ENCODE data around the gene KRT73. TPM values are rescaled to one million over a fixed set of nuclear protein-coding genes. Genes with fewer than 3 reads are reported as not detected.

Gene KRT73
- total and polyA plus RNA-seq, 5 experiments from 2014 or later = 0.72 to 10.0 (median 8.5) TPM

DNA sequence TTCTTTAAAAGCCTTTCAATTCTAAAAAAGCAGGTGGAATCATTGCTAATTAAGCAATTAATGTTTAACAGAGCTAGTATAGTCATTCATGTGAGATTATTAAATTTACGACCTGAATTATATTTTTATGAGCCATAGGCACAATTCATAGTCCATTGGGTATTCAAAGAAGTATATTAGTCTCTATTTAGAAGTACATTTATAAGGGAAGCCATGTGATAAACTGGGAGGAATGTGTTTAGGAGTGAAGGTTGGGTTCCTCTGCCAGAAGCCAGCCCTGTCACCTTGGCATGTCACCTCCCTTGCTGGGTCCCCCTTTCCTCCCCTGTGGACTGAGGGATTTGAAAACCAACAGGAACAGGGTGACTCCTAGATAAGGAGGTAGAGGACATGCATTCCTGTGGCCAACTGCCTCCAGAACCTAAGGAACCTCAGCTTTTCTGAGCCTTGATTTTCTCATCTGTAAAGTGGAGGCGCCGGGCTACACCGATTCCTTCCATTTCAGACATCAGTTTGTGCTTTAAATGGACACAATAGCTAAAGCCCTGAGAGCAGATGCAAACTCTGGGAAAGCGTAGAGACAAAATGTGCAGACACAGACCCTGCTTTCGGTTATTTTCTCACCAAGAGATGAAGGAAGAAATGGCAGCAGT is 39.0 kb upstream of the KRT73 start:
- no peaks in the 10 kb centered on the region for H3K36me3 Mint-ChIP-seq
- no peaks in the 10 kb centered on the region for H3K9me3 Mint-ChIP-seq
- no peaks in the 10 kb centered on the region for H3K27me3 Mint-ChIP-seq
- H3K27ac Mint-ChIP-seq = peak overlapping the region in 5 of 10 donors; percentile 36 to 76 (median 50)
- no peak overlapping the region for H3K4me3 Mint-ChIP-seq
- ATAC-seq = no peak
- DNase-seq = no peak
- POLR2A ChIA-PET = interaction anchor here (1.1 to 2.2 kb wide), 2 partner anchors 10 to 24 kb away, joined by 3 to 7 read pairs; no protein-coding TSS in a partner anchor
- H3K4me1 Mint-ChIP-seq = peaks cover 13 to 25% (median 24%) of the 10 kb centered on the region in 4 donors

DNA sequence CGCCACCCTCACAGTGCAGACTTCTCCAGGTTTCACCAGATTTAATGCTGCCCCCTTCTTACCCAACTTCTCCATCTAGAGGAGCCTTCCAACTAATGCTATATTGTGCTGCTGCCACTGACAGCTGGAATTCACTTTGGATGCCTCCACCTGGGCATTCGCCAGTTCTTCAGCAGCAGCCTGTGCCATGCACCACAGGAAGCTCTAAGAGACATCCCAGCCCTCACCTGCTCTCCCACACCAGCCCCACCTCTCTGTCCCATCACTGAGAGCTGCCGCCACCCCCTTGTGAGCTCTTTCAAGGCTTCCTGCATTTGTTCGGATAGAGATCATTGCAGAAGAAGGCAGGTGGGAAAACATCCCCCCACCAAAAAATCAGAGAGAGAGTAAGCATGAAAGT is 38.3 kb upstream of the KRT73 start:
- H3K4me3 Mint-ChIP-seq = no peak overlapping the region
- no peak for ATAC-seq
- POLR2A ChIA-PET = interaction anchor here (1.1 to 2.2 kb wide), 3 partner anchors 9 to 43 kb away, joined by 3 to 7 read pairs (median 3); no protein-coding TSS in a partner anchor
- H3K4me1 Mint-ChIP-seq = peaks cover 6 to 24% (median 20%) of the 10 kb centered on the region in 4 donors
- no peaks in the 10 kb centered on the region for H3K27me3 Mint-ChIP-seq
- DNase-seq = no peak
- no peaks in the 10 kb centered on the region for H3K9me3 Mint-ChIP-seq
- peak overlapping the region in 7 of 10 donors; percentile 3 to 95 (median 76) for H3K27ac Mint-ChIP-seq
- peaks cover 0 to 3% (median 0%) of the 10 kb centered on the region in 3 donors for H3K36me3 Mint-ChIP-seq

DNA sequence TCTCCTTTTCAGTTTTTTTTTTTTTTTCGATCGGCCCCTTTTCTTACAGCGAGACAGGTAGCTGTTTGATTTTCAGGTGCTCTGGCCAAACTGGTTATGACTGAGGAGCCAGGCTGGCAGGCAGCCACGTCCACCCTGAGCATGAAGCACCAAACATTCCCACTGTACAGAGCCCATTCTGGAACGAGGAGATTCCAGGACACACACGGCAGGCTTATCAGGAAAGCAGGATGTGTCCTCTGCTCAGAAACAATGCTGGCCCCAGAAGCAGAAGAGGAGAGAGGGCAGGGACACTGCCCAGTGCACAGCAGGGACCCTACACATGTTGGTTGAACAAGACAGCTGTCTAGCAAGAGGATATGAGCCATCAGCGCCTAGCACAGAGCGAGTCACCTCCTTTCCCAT is 37.4 kb upstream of the KRT73 start:
- Mint-ChIP-seq H3K4me3 (no peak overlapping the region), H3K36me3 (peaks cover 0 to 3% (median 0%) of the 10 kb centered on the region in 3 donors), H3K27ac (peak overlapping the region in 3 of 10 donors; percentile 41 to 75 (median 57)), H3K9me3 (no peaks in the 10 kb centered on the region), H3K4me1 (peaks cover 6 to 25% (median 20%) of the 10 kb centered on the region in 4 donors), H3K27me3 (no peaks in the 10 kb centered on the region)
- POLR2A ChIA-PET = interaction anchor here (1.3 to 2.2 kb wide), 2 partner anchors 8 to 42 kb away, joined by 3 to 7 read pairs; no protein-coding TSS in a partner anchor
- DNase-seq = no peak
- ATAC-seq = no peak

DNA sequence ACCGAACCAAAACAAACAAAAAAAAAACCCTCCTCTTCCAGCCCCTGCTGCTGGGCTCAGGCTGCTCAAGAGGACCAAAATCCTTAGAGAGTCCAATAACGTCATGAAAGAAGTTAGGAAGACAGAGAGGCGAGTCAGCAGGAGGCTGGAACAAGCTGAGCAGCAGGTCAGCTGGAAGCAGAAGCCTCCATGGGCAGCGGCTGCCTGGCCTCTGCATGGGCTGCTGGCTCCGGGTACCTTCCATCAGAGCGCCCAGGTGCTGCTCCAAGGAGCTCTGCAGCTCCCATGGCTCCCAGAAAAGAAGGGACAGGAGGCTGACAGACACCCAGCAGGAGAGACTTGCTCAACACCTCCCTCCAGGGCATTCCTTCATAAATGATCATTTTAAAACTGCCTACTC is 36.9 kb upstream of the KRT73 start:
- peaks cover 7 to 28% (median 22%) of the 10 kb centered on the region in 4 donors for H3K4me1 Mint-ChIP-seq
- peak overlapping the region in 3 of 10 donors; percentile 41 to 57 (median 46) for H3K27ac Mint-ChIP-seq

DNA sequence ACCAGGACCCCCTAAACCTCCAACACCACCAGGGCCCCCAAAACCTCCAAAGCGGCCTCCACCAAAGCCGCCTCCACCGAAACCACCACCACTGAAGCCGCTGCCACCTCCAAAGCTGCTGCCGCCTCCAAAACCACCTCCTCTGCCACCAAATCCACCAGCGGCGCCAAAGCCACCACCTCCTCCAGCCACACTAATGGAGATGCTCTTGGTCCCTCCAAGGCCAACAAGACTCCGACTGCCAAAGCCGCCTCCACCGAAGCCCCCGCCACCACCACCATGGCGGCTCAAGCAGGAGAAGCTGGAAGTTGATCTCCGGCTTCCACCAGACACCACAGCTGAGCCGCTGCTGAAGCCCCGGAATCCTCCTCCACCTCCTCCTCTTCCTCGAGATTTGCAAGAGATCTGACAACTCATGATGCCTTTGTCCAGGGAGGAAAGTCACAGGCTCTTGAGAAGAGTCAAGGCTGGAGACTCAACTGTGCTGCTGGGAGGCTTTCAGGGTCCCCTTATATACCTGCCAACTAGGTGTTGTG is 33.4 kb upstream of the KRT73 start, which contains the start of gene KRT2:
KRT2 (minus strand) TSS at position 486 of the 536 bp plus-strand sequence; CDS start at position 417, 69 bp downstream.
- DNase-seq = no peak
- ATAC-seq = no peak
- no peak within 1 kb of the TSS for H3K4me3 Mint-ChIP-seq
- H3K36me3 Mint-ChIP-seq = peaks cover 0 to 7% (median 0%) of the 10 kb centered on the region in 3 donors
- H3K27ac Mint-ChIP-seq = peak within 1 kb of the TSS in 4 of 10 donors; percentile 12 to 77 (median 36)
- POLR2A ChIA-PET = no interaction called here
- H3K27me3 Mint-ChIP-seq = no peaks in the 10 kb centered on the region
- no peaks in the 10 kb centered on the region for H3K9me3 Mint-ChIP-seq
- H3K4me1 Mint-ChIP-seq = peaks cover 37 to 60% (median 48%) of the 10 kb centered on the region in 4 donors

More for the DNA sequence above, 36.9 kb upstream of the KRT73 start:
- ATAC-seq = no peak
- Mint-ChIP-seq H3K4me3 (no peak overlapping the region), H3K36me3 (peaks cover 0 to 3% (median 0%) of the 10 kb centered on the region in 3 donors), H3K27me3 (no peaks in the 10 kb centered on the region), H3K9me3 (no peaks in the 10 kb centered on the region)
- no peak for DNase-seq
- POLR2A ChIA-PET = interaction anchor here (0.8 kb wide), 1 partner anchor 22 kb away, joined by 3 read pairs; no protein-coding TSS in a partner anchor

DNA sequence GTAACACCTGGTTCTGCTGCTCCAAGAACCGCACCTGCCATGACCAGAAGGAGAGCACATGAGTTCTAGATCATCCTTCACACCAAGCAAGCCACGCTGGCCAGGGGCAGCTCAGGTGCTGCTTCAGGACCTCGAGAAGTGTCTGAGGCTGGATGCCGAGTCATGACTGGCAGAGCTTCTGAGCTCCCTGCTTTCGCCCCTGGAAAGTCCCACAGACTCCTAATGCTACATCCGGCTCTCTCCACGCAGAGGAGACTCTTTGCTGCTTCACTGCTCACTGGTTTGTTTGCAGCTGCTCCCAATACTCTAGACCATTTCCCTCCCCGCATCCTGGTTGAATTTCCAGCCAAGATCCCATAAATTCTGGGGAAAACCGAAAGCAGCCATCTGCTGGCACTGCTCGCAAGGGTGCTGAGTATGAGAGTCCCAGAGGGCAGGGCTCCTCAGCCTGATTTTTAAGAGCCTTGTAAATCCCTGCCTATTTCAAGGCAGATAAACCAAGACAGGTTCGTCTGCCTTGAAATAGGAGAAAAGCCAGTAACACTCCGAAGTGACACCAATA is 32.2 kb upstream of the KRT73 start:
- POLR2A ChIA-PET = interaction anchor here (1.0 kb wide), 1 partner anchor 30 kb away, joined by 3 read pairs; no protein-coding TSS in a partner anchor
- no peak for ATAC-seq
- H3K36me3 Mint-ChIP-seq = peaks cover 0 to 11% (median 0%) of the 10 kb centered on the region in 3 donors

DNA sequence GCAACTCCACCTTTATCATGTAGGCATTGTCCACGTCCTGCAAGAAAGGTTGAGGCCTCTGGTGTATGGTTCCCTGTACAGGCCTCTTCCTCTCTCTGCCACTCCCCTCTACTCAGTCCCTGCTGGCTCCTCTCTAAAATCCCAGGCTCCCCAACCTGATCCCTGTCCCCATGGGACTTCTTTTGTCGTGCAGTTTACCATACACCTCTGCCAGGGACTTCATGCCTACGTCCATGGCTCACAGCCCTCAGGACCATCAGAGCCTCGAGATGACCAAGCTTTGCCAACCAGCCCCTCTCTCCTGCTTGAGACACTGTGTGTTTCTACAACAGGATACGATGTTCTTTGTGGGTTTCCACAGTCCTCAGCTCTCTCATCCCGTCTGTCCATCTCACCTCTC is 30.7 kb upstream of the KRT73 start:
- peaks cover 47 to 75% (median 67%) of the 10 kb centered on the region in 4 donors for H3K4me1 Mint-ChIP-seq
- POLR2A ChIA-PET = interaction anchor here (0.7 to 1.4 kb wide), 4 partner anchors 11 to 41 kb away, joined by 3 to 4 read pairs (median 4); no protein-coding TSS in a partner anchor
- DNase-seq = no peak

More for the DNA sequence above, 32.2 kb upstream of the KRT73 start:
- peak overlapping the region in 4 of 10 donors; percentile 37 to 100 (median 92) for H3K27ac Mint-ChIP-seq
- no peaks in the 10 kb centered on the region for H3K9me3 Mint-ChIP-seq
- no peak for DNase-seq
- peaks cover 40 to 66% (median 54%) of the 10 kb centered on the region in 4 donors for H3K4me1 Mint-ChIP-seq
- H3K27me3 Mint-ChIP-seq = no peaks in the 10 kb centered on the region
- H3K4me3 Mint-ChIP-seq = no peak overlapping the region

DNA sequence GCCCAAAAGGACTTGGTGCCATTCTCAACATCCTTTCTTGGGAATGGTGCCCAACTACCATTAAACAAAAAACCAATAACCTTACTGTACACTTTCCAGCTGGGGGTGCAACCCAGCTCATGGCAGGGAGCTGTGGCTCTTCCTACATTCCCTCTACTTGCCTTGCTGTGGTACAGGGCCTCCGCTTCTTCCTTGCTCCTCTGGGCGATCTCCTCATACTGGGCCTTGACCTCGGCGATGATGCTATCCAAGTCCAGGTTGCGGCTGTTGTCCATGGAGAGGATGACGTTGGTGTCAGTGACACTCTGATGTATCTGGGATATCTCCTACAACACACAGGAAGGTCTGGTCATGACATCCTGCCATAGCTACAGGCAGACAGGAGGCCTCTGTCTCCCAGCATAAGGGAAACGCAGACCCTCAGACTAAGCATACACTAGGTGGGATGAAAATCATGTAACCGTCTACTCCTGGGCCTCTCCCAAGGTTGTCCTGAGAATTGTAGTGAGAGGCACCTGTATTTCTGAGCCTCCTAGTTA is 29.7 kb upstream of the KRT73 start:
- POLR2A ChIA-PET = interaction anchor here (0.6 to 1.8 kb wide), 8 partner anchors 9 to 66 kb away, joined by 3 to 7 read pairs (median 4); no protein-coding TSS in a partner anchor
- peaks cover 0 to 15% (median 0%) of the 10 kb centered on the region in 3 donors for H3K36me3 Mint-ChIP-seq
- peaks cover 0 to 9% (median 4%) of the 10 kb centered on the region in 9 donors for H3K9me3 Mint-ChIP-seq
- H3K27ac Mint-ChIP-seq = peak overlapping the region; percentile 65 to 100 (median 100)
- H3K4me1 Mint-ChIP-seq = peaks cover 53 to 80% (median 73%) of the 10 kb centered on the region in 4 donors
- ATAC-seq (no peak), DNase-seq (no peak)
- peak overlapping the region in 6 of 10 donors; percentile 9 to 91 (median 60) for H3K4me3 Mint-ChIP-seq
- no peaks in the 10 kb centered on the region for H3K27me3 Mint-ChIP-seq

More for the DNA sequence above, 30.7 kb upstream of the KRT73 start:
- H3K4me3 Mint-ChIP-seq = peak overlapping the region in 6 of 10 donors; percentile 2 to 91 (median 54)
- ATAC-seq = no peak
- peaks cover 0 to 15% (median 0%) of the 10 kb centered on the region in 3 donors for H3K36me3 Mint-ChIP-seq
- H3K27me3 Mint-ChIP-seq = no peaks in the 10 kb centered on the region
- peak overlapping the region; percentile 0 to 100 (median 88) for H3K27ac Mint-ChIP-seq
- H3K9me3 Mint-ChIP-seq = peaks cover 0 to 9% (median 4%) of the 10 kb centered on the region in 9 donors

DNA sequence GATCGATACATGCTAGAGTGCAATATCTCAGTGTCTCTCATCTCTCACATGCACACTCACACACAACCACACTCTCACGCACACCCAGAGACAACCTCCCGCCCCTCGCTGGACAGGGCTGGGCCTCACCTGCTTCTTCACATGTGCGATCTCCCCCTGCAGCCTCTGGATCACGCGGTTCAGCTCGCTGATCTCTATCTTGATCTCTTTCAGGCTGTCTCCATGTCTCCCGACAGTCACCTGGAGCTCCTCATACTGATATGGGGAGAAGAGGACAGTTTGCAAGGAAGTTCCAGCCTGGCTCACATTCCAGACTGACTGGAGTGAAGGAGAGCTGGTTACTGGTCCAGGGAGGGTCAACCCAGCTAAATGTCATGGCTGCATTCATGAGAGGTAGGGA is 29.2 kb upstream of the KRT73 start:
- peak overlapping the region in 8 of 10 donors; percentile 5 to 91 (median 58) for H3K4me3 Mint-ChIP-seq
- ATAC-seq = no peak
- POLR2A ChIA-PET = interaction anchor here (0.6 to 1.8 kb wide), 9 partner anchors 9 to 66 kb away, joined by 3 to 7 read pairs (median 3); no protein-coding TSS in a partner anchor

DNA sequence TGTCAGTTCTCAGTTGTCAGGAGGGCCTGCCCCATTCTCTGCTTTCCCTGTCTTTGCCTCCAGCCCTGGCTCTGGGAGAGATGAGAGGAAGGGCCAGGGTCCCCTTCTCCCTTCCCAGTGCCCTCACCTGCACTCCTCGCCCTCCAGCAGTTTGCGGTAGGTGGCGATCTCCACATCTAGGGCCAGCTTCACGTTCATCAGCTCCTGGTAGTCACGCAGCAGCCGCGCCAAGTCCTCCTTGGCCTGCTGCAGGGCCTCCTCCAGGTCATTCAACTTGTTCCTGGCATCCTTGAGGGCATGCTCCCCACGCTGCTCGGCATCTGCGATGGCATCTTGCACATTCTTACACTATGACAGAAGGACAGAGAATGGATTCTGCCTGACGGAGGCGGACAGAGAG is 28.3 kb upstream of the KRT73 start:
- POLR2A ChIA-PET = interaction anchor here (0.6 to 5.9 kb wide), 6 partner anchors 10 to 67 kb away, joined by 3 to 55 read pairs (median 5); no protein-coding TSS in a partner anchor
- no peaks in the 10 kb centered on the region for H3K27me3 Mint-ChIP-seq
- H3K9me3 Mint-ChIP-seq = peaks cover 0 to 9% (median 4%) of the 10 kb centered on the region in 9 donors
- peaks cover 0 to 14% (median 0%) of the 10 kb centered on the region in 3 donors for H3K36me3 Mint-ChIP-seq
- ATAC-seq (no peak), DNase-seq (no peak)
- H3K27ac Mint-ChIP-seq = peak overlapping the region; percentile 95 to 100 (median 100)
- peak overlapping the region in 9 of 10 donors; percentile 33 to 91 (median 82) for H3K4me3 Mint-ChIP-seq
- H3K4me1 Mint-ChIP-seq = peaks cover 63 to 90% (median 85%) of the 10 kb centered on the region in 4 donors

More for the DNA sequence above, 29.2 kb upstream of the KRT73 start:
- Mint-ChIP-seq H3K9me3 (peaks cover 0 to 9% (median 4%) of the 10 kb centered on the region in 9 donors), H3K4me1 (peaks cover 55 to 84% (median 78%) of the 10 kb centered on the region in 4 donors), H3K27ac (peak overlapping the region; percentile 95 to 100 (median 100)), H3K36me3 (peaks cover 0 to 17% (median 0%) of the 10 kb centered on the region in 3 donors), H3K27me3 (no peaks in the 10 kb centered on the region)
- no peak for DNase-seq

DNA sequence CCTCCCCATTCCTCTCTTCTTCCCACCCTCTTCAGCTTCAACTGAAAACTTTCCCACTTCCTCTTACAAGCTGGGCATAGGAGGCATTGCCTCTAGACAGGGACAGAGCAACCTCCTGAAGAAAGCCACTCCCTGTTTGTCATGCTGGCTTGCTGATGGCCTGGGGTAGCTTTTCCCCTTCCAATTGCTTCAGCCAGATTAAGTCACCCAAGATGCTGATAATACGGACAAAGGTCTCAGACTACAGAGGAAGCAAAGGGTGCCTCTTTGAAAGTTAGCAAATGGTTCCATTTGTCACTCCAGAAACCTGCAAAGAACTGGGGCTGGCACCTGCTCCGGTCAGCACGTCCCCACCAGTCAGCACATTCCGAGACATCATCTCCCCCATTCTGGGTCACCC is 27.6 kb upstream of the KRT73 start:
- no peaks in the 10 kb centered on the region for H3K27me3 Mint-ChIP-seq
- no peak for ATAC-seq
- H3K27ac Mint-ChIP-seq = peak overlapping the region; percentile 95 to 100 (median 100)
- POLR2A ChIA-PET = interaction anchor here (1.0 to 5.9 kb wide), 4 partner anchors 12 to 67 kb away, joined by 3 to 55 read pairs (median 29); no protein-coding TSS in a partner anchor
- H3K4me1 Mint-ChIP-seq = peaks cover 66 to 95% (median 91%) of the 10 kb centered on the region in 4 donors
- peaks cover 0 to 14% (median 0%) of the 10 kb centered on the region in 3 donors for H3K36me3 Mint-ChIP-seq
- peak overlapping the region; percentile 29 to 91 (median 81) for H3K4me3 Mint-ChIP-seq
- peaks cover 0 to 9% (median 4%) of the 10 kb centered on the region in 9 donors for H3K9me3 Mint-ChIP-seq
- DNase-seq = no peak
